ENCODE results near the gene LPGAT1.
A peak's percentile ranks its signal among the peaks of the same experiment; 100 is the strongest.

Gene LPGAT1

DNA sequence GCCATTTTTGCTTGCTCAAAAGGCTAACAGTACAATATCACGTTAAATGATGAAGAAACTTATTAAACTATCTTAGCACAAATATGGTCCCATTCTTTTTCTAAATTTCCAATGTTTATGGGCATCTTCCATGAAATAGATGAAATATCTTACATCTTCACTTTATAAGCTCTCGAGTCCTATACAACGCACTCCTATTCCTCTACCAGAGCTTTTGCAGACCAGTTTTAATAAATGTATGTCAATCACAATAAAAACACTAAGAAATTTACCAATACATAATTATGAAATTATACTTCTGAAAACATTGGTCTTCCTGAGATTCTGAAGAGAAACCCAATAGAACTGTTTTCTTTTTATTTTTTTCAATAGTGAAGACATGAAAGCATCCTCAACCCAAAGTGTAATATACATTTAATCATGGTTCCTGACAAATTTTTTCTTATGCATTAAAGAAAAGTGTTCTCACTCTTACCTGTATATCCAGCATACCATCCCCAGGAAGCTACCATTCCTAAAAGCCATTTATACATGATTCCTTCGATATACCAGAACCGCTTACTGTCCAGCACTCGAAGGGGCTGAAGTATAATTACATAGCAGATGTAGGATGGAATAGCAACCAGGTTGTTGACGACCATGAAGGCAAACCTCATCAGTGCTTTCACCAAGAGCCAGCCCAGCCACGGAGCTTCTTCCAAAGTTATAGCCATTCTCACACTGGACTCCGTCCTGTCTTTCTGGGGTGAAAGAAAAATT is 1.8 kb downstream of the LPGAT1 start:
- DNase-seq (ENCODE audit: low spot score), result no peak

DNA sequence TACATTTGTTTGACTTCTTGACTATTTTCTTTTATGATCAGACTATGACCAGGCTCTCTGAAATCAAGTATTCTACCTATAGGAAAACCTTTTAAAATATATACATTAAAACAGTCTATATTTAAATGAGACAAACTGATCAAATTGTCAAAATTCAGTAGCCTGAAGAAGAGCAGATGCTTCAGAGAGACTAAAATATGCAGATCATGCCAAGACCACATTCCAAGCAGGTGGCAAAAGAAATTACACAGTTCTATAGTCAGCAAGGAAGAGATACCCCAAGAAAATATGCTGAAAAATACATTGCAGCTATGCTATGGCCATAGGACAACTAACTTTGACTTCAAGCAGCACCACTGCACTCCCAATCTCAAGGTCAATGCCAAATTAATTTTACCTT is 3.5 kb downstream of the LPGAT1 start:
- DNase-seq (ENCODE audit: low spot score), result no peak

DNA sequence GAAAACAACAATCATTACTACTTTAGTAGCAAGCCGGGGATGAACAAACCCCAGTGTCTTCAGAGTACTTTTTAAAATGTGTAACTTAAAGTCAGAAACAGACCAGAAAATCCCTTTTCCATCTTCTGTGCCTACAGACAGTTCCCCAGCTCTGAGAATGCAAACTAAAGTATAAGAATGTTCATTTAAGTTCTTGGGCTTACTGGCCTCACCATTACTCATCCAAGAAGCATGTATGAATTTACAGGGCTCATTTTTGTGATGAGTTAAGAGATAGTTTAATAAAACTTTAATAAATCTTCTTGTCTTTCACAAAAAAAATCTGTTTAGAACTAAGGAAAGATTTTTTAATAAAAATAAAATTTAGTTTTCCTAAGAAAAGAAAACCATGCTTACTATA is 4.6 kb downstream of the LPGAT1 start:
- DNase-seq (ENCODE audit: low spot score), result no peak

DNA sequence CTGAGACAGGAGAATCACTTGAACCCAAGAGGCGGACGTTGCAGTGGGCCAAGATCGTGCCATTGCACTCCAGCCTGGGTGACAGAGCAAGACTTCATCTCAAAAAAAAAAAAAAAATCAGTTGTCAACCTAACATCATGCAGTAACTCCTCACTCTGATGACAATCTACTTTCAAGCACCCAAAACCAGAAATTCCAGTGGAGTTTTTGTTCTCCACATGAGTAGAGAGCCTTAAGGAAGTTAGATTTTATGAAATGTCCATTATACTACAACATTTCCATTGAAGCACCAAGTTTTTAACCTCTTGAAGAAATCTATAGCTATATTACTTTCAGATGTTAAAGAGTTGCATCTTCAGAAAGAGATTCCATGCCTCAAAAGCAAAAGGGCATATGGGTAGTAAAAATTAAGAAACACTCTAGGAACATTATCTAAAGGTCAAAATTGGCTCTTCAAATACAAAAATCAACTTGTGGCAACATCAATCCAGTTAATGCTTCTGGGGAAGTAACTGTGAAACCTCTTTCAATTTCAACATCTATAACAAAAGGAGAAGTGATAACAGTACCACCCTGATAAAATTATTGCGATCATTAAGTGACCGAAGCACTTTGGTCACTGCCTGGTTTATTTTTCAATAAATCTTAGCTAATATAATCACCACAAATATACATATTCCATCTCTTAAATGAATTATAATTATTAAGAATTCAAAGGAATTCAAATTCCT is 7.7 kb downstream of the LPGAT1 start:
- DNase-seq (ENCODE audit: low spot score), result no peak

DNA sequence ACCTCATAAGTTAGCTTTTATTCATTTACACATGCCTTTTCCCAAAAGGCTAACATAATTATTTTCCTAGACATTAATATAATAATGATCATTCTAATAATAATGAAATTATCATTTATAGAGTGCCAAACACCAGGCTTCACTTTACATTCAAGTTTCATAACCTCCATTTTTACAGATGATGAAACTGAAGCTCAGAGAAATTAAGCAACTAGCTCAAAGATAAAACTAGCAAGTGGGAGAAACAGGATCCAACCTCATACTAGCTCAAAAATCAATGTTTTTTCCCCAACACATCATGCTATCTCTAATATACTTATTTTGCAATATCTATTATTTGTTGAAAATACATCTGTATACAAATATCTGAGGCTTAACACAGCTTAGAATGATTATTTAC is 14.0 kb downstream of the LPGAT1 start:
- DNase-seq (ENCODE audit: low spot score), result no peak

DNA sequence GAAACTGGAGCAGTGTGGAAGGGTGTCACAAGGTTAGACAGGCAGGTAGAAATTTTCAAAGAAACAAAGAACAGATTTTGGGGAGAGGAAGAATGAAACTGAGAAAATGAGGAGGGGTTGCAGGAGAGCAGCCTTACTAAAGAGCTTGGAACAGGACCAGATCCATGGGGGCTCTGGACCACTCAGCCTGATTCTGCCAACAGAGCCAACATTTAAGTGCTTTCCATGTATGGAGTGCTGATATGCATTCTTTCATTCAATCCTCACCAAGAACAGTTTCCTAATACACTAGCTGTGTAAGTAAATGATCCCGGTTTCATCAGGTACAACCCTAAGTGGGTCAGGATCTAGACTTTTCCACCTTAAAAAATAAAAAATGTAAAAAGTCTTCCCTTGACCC is 16.2 kb downstream of the LPGAT1 start:
- no peak for DNase-seq (ENCODE audit: low spot score)

DNA sequence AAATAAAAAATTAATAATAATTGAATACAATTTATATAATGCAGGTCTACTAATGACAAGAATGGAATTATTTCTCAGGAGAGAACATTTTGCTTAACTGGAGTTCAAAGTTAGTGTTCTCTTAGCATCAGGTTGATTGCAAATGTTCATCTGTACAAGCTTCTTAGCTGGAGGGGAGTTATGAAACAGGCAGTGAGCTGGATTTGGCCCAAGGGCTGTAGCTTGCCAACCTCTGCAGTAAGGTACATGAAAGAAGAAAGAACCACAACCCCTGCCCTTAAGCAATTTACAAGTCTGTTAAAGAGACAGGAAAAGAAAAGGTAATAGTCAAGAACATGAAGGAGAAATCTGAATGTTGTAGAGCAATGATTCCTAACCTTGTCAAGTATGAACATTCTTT is 17.0 kb downstream of the LPGAT1 start:
- DNase-seq (ENCODE audit: low spot score), result no peak

DNA sequence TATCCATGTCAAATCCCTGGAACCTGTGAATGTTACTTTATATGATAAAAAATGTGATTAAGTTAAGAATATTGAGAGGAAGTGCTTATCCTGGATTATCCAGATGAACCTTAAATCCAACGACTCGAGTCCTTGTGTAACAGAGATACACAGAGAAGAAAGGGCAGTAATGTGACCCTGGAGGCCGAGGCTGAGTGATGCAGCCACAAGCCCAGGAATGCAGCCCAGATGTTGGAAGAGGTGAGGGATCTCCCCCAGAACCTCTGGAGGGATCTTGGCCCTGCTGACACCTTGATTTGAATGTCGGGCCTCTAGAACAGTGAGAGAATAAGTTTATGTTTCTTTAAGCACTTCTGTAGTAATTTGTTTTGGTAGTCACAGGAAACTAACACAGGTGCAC is 18.0 kb downstream of the LPGAT1 start:
- no peak for DNase-seq (ENCODE audit: low spot score)

DNA sequence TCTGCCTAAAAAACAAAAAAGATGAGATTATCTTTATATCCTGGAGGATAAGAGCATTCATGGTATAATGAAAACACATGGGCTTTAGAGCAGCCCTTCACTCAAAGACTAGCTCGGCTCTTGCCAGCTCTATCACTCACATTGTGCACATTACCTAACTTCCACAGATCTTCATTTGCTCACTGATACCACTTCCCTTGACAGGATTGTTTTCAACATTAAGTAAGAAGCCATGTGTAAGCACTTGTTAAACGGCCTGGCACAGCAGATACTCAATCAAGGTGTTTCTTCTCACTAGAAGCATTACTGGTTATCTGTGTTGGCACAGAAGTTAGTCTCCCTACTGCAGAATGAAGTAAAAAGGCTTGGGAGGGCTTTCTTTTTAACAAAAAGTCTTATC is 18.7 kb downstream of the LPGAT1 start:
- DNase-seq (ENCODE audit: low spot score), result no peak

DNA sequence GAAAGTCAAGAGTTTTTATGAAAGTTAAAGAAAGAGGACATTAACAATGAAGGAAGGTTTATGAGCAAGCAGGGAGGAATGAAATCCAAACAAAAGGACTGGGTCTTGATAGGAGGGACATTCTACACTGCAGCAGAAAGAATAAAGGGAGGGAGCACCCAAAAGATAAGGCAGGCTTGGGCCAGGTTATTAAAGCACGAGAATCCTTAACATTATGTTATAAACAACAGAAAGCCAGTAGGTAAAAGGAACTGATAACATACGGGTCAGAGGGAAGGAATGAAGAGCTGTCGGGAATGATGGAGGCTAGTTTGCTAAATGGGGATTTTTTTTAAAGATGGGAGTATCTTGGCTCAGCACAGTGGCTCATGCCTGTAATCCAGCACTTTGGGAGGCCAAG is 19.4 kb downstream of the LPGAT1 start:
- no peak for DNase-seq (ENCODE audit: low spot score)

DNA sequence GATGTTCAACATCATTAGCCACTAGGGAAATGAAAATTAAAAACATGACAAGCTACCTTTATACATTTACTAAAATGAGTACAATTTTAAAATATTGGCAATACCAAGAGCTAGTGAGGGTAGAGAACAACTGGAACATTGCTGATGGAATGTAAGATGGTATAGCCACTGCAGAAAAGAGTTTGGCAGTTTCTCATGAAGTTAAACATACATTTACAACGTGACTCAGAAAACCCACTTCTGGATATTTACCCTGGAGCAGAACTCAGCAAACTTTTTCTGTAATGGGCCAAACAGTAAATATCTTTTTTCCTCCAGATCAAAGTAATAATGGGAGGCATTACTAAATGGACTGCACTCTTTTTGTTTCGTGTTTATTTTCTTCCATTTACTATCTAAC is 22.1 kb downstream of the LPGAT1 start:
- no peak for DNase-seq (ENCODE audit: low spot score)

DNA sequence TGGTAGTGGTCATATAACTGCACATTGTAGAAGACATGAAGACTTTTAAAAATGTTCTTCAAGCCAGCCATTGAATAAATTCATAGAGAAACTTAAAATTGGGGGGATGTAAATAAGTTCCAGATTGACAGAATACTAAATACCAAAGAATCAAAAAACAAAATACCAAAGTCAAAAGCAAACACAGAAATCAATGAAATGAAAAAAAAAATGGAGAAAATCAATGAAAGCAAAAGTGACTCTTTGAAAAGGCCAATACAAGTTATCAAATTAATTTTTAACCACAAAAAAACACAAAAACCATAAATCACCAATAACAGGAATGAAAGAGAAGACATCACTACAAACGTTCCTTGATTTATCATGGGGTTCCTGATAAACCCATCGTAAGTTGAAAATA is 25.6 kb downstream of the LPGAT1 start:
- DNase-seq (ENCODE audit: low spot score), result no peak

DNA sequence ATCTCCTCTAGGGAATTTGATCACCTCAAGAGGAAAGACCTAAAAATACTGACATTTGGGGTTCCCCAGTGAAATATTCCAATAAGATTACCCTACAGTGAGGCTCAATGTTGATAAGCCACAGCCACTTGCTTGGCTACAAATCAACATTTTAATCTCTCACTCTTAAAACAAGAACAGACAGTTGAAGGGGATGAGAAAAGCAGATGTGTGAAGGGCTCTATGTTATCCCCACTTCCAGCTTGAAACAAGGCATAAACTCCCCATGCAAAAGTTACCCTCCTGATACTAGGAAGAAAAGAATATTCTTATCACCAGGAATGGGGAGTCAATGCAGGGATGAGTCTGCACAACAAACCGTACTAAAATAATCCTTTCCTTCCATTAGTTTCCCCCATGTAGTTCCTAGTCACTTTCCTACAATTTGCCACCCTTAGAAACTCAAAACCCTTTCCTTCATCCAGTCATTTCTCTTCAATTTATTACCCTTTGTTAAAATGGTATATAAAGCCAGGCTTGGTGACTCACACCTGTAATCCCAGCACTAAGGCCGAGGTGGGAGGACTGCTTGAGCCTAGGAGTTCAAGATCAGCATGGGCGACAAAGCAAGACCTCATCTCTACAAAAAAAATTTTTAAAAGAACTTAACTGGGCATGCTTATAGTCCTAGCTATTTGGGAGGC is 29.5 kb downstream of the LPGAT1 start:
- DNase-seq (ENCODE audit: low spot score), result no peak

DNA sequence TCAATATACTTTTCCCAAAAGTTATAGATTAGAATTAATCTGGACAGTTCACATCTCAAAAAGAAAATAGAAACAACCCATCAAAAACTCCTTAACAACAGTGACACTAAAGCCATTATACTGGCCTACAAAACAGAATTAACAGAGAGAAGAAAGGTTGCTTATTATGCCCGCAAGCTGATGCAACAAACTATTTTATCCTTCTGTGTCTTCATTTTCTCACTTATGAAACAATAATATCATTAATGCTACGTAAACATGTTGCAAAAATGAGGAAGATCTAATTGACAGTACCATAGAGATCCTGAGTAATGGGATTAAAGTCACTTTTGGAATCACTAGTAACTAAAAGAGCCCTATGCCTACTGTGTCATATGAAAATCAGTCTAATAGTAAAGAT is 32.6 kb downstream of the LPGAT1 start:
- DNase-seq (ENCODE audit: low spot score), result no peak

DNA sequence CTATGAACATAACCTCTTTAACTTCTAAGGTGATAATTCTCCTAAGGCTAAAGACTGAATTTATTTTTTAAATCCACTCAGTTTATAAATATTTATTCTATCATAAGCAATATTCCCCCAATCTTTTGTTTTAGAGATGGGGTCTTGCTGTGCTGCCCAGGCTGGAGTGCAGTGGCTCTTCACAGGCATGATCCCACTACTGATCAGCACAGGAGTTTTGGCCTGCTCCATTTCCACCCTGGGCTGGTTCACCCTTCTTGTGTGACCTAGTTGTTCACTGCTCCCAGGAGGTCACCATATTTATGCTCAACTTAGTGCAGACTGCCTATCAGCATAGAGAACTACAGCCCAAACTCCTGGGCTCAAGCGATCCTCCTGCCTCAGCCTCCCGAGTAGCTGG is 38.6 kb downstream of the LPGAT1 start:
- no peak for DNase-seq (ENCODE audit: low spot score)

DNA sequence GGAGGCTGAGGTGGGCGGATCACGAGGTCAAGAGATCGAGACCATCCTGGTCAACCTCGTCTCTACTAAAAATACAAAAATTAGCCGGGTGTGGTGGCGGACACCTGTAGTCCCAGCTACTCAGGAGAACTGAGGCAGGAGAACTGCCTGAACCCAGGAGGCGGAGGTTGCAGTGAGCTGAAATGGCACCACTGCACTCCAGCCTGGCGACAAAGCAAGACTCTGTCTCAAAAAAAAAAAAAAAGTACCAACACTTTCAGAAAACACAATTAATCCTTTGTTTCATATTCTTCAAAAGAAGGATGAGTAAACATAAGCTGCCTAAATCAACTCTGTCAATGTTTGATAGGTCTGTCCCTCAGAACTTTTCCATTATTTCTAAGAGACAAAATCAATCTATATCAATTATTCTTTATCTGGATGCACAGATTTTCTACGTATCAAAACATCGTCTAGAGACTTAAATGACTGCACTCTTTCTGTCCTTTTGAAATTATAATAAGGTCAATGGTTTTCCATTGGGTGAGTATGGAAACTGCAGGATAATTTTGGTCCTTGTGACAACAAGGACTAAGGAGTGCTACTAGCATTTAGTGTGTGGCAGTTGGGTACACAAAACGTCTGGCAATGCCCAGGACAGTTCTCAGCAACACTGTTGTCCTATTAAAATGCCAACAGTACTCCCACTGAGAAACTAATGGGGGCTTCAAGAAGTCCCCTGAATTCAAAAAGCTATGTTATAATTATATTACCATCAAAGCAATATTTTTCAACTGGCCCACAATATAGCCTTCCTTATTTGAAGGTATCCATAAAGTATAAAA is 40.7 kb downstream of the LPGAT1 start:
- no peak for DNase-seq (ENCODE audit: low spot score)

DNA sequence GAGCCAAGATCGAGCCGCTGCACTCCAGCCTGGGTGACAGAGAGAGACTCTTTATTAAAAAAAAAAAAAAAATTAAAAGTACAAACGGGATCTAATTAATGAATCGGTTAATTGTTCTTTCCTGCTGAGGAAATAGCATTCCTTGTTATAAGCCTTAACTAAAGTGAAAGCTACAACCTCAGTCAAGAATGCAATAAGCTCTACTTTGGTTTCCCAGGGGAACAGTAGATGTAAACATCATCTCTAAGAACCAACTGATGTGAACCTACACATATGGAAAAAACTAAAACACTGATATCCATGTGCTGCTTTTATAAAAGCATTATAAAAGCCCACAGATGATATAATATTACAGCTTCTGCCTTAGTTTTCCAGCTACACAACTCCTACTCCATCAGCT is 41.9 kb downstream of the LPGAT1 start:
- no peak for DNase-seq (ENCODE audit: low spot score)

DNA sequence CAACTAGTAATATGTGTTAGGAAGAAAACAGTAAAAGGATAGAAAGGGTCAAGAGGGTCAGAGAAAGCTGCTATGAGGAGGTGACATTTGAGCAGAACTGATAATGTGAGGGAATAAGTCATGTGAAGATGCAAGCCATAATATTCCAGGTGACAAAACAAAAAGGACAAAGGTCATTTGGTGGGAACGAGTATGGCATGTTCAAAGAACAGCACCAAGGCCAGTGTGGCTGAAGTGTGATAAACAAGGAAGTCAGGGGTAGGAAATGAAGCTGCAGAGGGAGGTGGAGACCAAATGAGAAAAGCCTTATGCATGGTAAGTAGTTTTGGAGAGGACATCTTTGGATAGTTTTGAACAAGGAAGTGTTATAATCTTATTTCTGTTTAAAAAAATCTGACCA is 46.7 kb downstream of the LPGAT1 start:
- peak; percentile 34 for DNase-seq (ENCODE audit: low spot score)

DNA sequence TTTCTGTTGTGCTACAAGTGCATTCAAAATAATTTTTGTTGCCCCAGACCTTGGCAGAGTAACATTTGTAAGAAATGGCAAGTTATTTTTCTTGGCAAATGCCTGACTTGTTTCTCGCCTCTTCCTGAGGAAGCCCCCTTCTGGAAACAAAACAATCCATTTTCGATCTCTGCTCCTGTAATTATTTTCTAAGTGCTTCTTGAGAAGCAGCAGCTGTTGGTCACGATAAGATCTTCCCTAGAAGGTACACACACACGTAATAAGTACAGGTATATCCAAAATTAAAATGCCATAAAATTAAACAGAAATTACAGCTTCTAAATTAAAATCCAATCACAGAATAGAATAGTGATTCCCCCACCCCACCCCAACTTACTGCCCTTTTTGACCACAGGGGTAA is 47.3 kb downstream of the LPGAT1 start:
- DNase-seq (ENCODE audit: low spot score), result no peak

DNA sequence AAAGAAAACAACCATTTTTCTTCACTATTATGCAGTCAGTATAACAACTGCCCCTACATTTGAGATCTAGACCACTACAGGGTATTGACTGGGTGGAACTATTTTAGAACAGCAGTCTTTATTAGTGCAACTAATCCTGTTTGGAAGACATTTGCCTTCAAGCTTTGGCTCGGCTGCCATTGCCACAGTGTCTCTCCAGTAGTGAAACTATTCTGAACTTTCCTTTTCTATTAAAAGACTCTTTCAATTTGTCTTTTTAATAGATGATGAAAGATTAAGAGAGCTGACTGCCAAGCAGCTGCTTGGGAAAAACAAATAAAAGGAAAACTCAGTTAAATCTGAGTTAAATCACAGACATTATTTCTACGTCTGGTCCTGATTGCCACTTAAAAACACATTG is 49.3 kb downstream of the LPGAT1 start:
- no peak for DNase-seq (ENCODE audit: low spot score)

DNA sequence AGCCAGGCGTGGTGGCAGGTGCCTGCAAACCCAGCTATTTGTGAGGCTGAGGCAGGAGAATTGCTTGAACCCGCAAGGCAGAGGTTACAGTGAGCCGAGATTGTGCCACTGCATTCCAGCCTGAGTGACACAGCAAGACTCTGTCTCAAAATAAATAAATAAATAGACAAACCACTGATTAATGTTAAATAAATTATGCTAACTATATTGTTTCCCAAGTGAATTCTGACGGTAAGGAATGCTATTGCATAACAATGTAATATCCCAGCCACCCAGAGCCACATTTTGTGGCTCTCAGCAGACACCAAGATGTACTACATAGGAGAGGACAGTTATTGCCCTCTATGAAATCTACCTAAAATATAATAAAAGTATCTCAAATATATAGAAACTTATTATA is 55.4 kb downstream of the LPGAT1 start:
- DNase-seq (ENCODE audit: low spot score), result no peak

DNA sequence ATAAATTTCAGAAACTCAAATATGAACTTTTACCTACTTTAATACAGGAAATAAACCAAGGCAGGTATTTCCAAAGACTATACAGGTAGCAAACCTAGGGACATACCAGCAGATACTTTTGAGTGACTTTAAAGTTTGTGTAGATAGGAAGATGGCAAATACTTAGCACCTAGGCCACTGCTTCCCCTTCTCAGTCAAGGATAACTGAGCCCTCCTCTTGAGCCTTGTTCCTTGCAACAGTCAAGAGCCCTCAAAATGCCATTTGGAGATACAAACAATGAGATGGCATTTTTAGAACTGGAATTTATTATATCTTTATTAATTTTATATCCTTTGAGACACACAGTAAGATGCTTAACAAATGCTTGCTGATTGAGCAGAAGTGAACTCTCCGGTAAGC is 65.9 kb downstream of the LPGAT1 start:
- no peak for DNase-seq (ENCODE audit: low spot score)

DNA sequence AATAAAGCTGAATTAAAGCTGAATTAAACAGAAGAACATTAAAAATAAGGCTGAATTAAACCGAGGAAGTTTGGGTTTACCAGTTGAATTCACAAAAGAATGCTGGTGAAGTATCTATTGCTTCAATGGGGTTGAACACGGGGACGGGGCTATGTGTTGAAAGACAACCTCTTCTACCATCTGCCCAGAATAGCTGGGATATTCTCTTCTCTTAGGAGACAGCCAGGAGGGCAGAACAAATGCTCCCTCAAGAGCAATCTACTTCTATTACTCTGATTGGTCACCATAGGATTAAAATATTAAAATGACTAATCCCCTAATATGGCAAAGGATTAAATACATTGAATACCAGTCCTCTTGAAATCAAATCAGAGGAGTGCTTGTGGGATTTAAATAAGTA is 68.4 kb downstream of the LPGAT1 start:
- no peak for DNase-seq (ENCODE audit: low spot score)
